ENCODE measurements around the gene ODAD4.

Gene ODAD4

DNA sequence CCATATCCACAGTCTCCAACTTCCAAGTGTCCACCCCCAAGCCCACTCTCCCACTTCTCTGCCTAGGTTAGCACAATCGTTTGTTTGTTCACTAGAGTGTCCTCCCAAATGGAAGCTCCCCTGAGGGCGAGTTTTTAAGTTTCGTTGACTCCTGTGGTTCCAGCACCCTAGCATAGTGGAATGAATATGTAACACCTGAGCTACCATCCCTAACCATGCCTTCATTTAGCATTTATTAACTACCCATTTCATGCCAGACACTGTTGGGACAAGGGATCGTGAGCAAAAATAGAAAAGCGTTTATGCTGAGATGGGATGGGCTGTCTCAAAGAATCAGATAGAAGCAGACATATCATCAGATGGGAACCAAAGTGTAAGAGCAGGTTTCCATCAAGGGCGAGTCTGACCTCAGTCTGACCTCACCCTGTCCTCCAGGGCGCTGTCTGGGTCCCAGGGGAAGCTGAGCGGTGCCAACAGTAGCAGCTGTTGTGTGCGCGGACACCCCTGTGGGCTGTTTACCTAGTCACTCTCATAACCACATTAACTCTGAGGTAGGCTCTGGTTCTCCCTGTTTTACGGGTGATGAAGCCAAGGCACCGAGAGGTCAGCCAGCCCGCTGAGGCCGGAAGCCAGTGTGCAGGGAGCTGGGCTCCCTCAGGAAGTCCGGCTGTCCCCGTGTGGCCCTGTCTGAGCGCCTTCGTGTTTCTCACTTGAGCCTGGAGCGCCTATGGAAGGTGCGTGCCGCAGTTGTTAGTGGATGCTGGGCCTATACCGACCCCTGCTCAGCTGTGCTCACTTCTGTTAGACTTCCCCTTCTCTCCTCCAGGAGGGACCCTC lies 42.4 kb downstream of the ODAD4 start:
- peak; percentile 64 to 83 for DNase-seq

DNA sequence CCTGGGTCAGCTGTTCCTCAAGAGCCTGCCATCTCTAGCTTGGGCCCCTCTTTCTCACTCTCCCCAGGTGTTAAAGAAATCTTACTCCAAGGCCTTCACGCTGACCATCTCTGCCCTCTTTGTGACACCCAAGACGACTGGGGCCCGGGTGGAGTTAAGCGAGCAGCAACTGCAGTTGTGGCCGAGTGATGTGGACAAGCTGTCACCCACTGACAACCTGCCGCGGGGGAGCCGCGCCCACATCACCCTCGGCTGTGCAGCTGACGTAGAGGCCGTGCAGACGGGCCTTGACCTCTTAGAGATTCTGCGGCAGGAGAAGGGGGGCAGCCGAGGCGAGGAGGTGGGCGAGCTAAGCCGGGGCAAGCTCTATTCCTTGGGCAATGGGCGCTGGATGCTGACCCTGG lies 43.0 kb downstream of the ODAD4 start:
- no peak for DNase-seq

DNA sequence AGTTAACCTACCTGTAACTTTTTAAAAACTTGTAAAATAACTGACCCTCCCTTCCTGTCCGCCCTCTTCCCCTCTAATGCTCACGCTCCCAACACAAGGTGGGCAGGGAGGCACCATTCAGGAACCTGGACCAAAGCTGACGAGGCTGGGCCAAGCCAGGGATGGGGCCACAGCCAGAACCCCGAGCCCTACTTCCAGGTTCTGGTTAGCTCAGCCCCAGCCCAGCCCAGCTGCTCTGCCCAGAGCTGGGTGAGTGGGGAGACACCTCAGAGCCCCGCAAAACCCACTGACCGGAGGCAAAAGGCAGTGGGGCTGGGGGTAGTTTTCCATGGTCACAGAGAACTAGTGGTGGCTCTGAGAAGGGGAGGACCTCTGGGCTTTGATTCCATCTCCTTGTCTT lies 43.6 kb downstream of the ODAD4 start:
- DNase-seq: no peak

DNA sequence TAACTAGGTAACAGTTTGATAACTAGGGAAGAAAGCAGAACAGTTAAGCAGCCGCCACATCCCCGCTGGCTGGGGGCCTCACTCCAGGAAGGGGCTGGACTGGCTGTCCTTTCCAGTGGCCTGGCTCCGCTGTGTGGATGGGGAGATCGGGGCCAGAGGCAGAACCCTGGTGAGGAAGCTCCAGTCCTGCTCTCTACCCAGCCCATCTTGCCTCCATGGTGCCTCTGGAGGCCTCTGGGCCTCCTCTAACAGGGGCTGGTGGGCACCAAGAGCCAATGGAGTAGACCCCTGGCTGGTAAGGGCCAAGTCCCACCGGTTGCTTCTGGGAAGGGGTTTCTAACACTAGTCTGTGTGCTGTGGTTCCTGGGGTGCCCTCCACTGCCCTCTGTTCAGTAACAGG lies 44.2 kb downstream of the ODAD4 start:
- DNase-seq: no peak

DNA sequence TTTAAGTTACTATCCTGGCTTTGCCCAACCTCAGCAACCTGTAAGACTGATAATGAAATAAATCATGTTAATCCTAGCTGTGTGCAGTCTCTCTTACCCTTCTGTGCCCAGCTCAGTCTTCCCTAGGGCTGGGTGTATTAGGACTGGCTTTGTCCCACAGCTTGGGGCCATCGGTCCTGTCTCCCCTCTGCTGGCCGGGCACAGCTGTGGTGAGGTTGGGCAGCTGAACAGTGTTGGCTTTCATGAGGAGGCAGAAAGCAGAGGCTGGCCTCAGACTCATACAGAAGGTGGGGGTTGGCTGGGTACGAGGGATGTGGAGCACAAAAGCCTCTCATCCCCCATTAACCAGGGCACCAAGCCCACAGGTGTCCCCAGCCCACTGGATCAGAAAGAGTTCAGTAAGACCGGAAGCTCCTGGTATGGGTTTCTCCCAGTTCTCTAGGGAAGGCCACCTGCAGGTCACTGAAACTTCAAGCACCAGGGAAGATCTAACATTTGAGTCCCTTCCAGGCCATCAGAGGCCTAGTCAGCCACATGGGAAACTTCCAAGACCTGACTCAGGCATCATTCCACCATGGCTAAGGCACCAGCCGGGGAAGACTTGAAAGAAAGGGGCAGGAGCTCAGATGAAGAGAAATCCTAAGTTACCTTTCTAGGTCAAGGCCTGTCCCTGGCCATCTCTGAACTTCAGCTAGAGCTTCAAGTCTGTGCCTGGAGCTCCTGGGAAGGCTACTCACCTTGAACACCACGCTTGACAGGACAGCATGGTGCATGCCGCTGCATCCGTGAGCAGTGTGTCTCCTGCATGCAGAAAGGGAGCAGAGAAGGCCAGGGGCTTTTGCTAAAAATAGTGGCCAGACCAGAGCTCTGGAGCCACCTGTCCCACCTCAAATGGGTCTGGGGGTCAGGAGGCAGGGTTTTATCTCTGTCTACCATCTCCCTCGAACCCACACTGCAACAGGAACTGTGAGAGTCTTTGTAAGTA lies 45.0 kb downstream of the ODAD4 start:
- no peak for DNase-seq

DNA sequence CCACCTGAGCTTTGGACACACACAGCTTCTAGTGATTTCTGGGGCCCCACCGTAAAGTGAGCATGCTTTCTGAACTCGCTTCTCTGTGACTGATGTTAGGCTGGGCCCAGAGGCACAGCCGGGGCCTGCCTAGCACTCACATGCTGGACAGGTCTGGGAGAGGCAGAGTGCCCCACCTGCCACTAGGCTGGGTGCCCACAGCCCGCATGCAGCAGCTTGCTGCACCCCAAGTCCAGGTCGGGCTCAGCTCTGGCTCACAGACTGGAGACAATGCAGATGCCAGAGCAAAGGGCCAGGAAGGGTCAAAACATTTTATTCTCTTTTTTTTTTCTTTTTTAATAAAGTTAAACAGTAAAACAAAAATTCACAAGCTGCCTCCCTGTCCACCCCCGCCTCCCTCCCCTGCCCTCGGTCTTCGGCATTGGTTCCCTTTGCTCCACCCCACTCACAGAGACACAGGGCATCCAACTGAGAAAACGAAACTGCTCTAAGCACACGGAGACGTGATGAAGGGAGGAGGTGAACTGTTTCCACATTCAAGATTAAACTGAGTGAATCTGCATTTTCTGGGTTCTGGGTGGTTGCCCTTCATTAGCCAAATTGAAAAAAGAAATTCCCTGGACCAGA lies 45.8 kb downstream of the ODAD4 start:
- DNase-seq: no peak

DNA sequence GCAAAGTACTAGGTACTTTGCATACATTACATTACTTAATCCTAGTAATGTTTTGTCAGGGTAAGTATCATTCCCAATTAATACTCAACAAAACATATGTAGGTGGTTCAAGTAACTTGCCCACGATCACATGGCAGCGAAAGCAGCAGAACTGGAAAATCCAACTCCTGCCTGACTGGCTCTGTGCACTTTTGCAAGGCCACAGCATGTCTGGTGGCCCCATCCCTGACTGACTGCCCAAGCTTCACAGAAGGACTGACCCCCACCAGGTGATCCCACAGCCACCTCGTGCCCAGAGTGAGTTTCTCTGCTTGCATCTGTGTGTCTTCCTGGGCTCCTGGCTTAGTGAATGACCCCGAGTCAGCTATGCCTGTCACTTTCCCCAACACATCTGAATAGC lies 47.6 kb downstream of the ODAD4 start:
- DNase-seq: no peak

DNA sequence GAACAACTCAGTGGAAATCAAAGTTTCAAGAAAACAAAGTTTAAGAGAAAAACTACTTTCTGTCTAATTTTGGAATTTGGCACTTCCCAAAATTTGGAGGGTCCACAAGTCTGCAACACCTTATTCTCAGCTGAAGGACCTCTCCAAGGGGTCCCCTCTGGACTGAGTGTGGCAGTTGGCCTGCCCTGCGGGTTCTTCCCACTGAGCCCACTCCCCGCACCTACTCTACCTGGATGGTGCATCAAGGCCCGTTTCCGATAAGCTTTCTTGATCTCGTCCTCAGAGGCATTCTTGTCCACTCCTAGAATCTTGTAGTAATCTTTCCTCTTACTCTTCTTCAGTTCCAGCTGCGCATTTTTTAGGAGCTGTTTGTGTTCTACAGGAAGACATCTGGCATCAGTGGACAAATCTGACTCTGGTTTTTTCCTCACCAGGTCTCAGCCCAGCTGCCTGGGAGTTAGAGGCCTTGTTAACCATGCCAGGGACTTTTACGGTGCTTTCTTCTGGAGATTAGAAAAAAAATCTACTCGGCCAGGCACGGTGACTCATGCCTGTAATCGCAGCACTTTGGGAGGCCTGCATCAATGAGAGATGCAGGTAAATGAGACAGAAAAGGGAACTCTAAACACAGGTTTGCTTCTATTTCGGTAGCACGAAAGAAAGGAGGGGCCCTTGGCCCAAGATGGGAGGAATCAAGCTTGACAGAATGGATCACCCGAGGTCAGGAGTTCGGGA lies 51.8 kb downstream of the ODAD4 start:
- DNase-seq: no peak

DNA sequence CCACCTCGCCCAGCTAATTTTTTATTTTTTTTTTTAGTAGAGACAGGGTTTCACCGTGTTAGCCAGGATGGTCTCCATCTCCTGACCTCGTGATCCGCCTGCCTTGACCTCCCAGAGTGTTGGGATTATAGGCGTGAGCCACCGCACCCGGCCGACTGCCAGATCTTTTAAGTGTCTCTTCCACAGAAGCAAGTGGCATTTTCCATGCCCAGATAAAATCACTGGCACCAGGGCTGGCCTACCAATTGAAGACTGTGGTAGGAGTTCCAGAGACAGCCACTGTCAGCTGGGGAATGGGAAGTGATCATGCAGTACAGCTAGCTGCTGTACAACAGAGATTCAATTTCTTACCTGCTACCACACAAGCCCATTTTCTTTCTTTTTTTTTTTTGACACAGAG lies 54.0 kb downstream of the ODAD4 start:
- no peak for DNase-seq

DNA sequence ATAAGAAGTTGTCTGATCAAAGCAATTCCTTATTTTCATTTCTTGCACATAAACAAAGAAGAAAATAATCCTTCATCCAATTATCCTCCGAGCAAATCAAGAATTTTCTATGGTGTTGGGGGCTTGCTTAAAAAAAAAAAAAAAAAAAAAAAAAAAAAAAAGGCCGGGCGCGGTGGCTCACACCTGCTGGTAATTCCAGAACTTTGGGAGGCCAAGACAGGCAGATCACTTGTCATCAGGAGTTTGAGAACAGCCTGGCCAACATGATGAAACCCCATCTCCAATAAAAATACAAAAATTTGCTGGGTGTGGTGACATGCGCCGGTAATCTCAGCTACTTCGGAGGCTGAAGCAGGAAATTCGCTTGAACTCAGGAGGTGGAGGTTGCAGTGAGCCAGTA lies 55.5 kb downstream of the ODAD4 start:
- no peak for DNase-seq

DNA sequence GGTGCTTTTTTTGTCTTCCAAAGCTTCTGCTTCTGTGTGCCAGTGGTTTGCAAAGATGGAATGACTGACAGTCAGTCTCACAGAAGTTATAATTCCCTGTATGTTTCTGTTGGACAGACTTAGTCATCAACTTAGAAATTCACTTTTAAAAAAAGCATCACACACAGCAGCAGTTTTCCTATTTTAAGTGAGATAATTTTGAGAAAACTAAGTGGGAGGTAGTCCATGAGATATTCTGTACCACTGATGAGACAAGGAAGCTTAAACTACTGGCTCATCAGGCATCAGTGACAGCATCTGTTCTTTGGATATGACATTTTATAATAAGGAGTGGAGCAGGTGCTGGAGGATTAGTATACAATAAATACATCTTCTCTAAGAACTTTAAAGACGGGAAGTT lies 56.2 kb downstream of the ODAD4 start:
- no peak for DNase-seq

DNA sequence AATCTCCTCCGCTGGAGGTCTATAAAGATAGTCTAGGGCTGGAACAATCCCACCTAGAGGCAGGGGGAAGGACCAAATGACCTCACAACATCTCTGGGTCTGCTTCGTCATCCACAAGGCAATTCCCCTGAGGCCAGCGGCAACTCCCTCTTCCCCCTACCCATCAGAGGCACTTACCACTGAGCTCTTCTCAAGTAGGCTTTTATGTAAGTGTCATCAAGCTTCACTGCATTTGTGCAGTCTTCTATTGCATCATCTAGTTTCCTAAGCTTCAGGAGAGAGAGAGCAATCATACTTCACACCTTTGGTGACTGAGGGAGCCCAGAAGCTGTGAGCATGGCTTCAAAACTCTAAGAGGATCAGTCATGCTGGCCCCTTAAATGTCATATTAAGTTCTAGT lies 57.2 kb downstream of the ODAD4 start:
- no peak for DNase-seq

DNA sequence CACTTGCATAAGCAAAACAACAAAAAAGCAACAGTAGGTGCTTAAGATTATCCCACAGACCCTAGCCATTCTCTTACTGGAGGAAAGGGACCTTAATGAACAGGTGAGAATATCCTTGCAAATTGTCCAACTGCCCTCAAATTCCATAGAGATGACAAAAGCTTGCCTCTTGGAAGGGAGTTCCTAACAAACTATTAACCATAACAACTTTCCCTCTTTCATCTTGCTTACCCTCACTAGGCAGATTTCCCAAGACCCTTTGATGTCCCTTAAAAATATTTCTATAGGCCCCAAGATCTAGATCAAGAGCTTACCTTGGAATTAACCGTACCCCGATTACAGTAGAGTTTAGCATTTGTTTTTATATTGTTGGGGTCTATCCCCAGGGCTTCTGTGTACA lies 58.0 kb downstream of the ODAD4 start:
- no peak for DNase-seq

DNA sequence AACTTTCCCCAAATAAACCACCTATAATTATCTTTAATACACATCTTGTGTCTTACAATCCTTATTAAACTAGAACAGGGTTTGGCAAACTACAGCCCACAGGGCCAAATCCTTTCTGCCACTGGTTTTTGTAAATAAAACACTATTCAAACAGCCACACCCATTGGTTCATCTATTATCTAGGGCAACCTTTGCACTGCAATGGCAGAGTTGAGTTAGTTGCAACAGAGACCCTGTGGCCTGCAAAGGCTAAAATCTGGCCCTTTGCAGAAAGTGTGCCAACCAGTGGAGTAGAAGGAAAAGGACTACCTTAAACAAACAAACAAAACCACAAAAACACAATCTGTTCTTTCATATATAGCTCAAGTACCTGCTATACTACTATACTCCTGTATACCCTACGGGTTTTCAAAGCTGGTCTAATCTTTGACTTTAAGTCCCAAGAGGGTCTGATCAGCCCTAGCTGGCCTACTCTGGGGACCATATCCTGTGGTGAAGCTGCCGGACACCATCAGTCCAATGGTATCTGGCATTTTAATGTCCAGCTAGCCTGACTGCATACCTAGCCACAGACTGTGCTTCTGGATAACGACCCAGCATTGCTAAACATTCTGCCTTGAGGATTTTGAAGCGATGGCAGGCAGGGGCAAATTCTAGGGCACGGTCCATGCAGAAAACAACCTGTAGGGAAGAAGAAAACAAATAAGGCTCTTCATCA lies 59.4 kb downstream of the ODAD4 start:
- DNase-seq: no peak

DNA sequence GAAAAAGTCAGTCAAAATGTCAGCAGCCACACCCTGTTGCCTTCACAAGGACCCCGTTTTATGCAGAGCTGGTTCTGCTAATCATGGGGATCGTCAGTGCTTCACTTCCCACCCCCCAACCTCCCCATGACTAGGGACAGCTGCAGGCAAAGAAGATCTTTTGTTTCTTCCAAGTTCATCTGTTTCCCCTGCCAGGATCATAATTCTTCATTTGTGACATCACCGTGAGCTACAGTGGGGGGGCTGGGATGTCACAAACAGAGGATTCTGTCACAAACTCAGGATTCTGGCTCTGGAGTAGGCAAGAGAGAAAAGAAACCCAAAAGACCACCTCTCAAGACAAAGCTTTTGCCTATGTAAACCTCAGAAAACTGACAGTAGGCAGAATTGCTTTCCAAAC lies 62.2 kb downstream of the ODAD4 start:
- DNase-seq: no peak

DNA sequence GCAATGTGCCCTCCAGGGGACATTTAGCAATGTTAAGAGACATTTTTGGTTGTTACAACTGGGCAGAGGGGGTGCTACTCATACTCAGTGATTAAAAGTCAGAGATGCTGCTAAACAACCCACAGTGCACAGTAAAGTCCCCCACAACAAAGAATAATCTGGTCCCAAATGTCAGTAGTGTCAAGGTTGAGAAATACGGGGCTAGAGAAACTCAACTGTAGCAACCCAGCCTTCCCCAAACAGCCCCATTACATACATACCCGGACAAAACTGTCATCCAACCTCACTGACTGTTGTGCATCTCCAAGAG lies 66.4 kb downstream of the ODAD4 start:
- DNase-seq: no peak

DNA sequence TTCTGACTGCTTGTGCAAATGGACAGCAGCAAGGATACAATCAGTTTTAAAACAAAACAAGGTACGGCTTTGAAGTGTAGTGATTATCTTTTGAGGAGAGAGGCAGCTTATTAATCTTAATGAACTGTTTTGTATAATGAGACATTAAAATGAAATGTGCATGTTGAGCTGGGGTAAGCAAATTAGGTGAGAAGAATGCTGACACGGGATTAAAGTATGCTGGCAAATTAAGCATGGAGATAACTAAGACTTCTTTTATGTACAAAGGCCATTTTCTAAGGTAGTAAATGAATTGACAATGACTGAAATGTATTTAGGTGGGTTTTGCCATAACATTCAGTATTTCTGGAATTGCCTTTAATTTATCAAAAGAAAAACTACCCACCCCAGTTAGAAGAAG lies 68.1 kb downstream of the ODAD4 start:
- no peak for DNase-seq

DNA sequence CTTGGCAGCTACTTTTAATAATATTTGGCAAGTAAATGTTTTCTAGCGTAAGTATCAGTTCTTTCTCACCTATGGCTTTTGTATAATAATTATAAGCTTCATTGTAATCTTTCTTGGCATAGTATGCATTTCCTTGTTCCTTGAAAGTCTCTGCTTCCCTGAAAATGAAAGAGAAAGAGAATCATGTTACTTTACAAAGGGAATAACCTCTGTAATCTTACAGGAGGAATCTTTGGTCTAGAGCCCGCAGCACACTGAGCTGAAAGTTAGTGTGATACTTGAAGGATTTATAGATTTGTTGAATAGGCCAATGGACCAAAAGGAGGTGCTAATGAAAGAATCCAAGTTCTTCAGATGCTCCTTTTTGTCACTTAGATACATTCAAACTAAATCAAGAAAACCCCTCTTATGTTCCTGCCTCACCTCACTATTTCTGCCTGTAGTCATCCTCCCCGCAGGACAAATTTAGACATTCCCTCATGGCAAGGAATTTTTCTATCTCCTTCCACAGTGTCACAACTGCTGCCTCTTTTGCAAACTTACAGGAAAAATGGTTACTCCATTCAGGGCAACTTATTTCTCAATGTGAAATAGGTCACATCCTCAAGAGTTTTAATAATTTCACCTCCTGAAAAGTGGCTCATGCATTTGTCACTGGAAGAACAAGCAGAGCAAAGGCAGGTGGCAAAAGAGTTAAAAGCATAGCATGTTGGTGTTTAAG lies 70.2 kb downstream of the ODAD4 start:
- no peak for DNase-seq

DNA sequence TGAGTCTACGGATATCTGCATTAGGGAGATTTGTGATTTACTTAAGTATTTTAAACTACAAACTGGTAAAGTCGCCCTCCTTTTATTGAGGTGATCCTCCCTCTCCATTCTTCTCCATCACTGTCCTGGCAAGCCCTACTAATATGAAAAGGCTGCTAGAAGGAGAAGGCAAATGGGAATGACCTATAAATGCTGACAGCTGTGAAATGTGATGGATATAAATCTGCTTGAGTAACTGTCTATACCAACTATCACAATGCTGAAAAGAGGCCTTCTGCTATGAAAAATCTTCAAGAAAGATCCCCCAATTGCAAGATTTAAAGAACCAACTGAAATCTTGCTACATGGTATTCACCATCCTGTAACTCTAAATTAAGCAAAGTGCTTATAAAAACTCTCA lies 71.3 kb downstream of the ODAD4 start:
- no peak for DNase-seq

DNA sequence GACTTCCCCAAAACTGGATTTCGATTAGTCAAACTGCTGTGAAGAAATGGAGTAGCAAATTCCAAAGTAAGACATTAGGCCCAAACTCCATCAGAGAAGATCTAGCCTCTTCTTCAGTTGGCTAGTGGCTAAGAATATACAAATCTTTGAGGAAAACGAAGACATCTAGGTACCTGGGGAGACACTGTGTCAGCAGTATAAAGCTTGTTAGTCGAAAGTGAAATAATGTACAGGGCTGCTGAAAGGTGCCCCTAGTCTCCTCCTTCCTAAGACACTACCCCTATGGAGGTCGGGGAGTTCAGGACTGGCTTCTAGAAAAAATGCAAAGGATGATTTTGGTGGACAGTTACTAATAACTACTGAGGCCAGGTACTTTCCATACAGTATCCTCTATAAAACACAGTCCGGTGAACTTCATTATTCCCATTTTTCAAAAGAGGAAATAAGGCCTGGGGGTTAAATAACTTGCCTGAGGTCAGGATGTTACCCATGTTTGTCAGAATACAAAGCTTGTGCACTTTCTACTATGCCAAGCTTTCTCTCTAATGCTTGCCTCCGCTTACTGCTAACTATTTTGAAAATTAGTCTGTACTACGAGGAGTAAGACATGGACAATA lies 71.9 kb downstream of the ODAD4 start:
- no peak for DNase-seq

DNA sequence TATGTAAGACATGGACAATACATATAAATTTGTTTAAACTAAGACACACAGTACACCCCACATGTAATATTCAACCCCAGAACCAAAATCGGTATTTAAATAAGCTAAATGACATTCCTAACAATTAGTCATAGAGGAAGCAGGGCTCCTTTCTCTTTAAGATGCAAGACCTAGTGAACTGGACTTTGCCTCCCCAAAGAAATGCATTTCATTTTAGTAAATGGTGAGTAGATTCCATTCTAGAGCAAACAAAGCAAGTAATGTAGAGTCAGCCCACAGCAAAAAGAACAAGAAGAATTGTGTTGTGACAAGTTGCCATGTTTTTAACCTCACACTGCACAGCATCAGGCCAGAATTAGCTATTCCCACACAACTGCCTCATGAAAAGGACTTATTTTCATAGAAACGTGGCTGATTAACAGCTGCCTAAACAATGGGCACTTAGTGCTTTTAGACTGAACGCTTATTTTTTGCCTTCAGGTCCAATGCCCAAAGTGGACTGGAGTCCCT lies 72.4 kb downstream of the ODAD4 start:
- DNase-seq: no peak
